ENCODE data around the gene ZFR.

- TF ChIP-seq CTCF (IDR thresholded peaks at IDR 0.05; ENCODE audit: low read depth, low read length) (no peak), EZH2phosphoT487 (IDR thresholded peaks at IDR 0.05; ENCODE audit: low read depth) (no peak)
Observed at GRCh38 chr5:32461441-32462120, 17.0 kb upstream of the ZFR start.

Data from OCI-LY3 (cell line).